NB4 (cell line): ENCODE results near the gene ZNF827.

ENCODE experiments used
- CTCF ChIP-seq: IDR thresholded peaks from one replicate; pipeline ENCODE4 v1.5.1; 2012; ENCODE audit warnings: low read depth, low read length
- MAX ChIP-seq: IDR thresholded peaks from 2 replicates; pipeline ENCODE4 v1.6.1; 2011; ENCODE audit warnings: low read depth, low read length
- MYC ChIP-seq: IDR thresholded peaks from 2 replicates; pipeline ENCODE4 v1.6.1; 2011; ENCODE audit warnings: low read depth, low read length
- POLR2A ChIP-seq: IDR thresholded peaks from 2 replicates; pipeline ENCODE4 v1.6.1; 2011; ENCODE audit warnings: mild to moderate bottlenecking; ENCODE audit not compliant: insufficient read length; ENCODE audit errors: extremely low read depth

- TF ChIP-seq CTCF: no peak
- no peak for TF ChIP-seq POLR2A
- no peak for TF ChIP-seq MAX
- no peak for TF ChIP-seq MYC
Observed at GRCh38 chr4:145938618-145939440, at the start of gene ZNF827.
